ENCODE results near the gene PFN3. TPM values are rescaled to one million over a fixed set of nuclear protein-coding genes. Genes with fewer than 3 reads are reported as not detected.

PFN3 gene
- total RNA-seq, 3 donors from 2014 or later (not counting 1 experiment from before 2014, with no cell fraction given), result not detected

DNA sequence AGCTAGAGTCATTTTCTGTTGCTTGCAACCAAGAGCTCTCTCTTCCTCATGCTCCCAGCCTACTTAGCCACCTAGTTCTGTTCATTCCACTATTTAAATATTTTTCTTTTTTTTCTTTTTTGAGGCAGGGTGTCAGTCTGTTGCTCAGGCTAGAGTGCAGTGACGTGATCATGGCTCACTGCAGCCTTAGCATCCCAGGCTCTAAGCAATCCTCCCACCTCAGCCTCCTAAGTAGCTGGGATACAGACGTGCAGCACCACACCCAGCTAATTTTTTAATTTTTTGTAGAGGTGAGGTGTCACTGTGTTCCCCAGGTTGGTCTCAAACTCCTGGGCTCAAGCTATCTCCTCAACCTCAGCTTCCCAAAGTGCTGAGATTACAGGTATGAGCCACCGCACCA lies 14.0 kb upstream of the PFN3 start:
- intact Hi-C loops (cut with micrococcal nuclease), result no loop called here
- Mint-ChIP-seq H3K27ac (peak overlapping the region in 1 of 2 donors; percentile 16), H3K4me3 (no peak overlapping the region), H3K9me3 (no peaks in the 10 kb centered on the region), H3K4me1 (peaks cover 29 to 40% of the 10 kb centered on the region in 2 donors), H3K27me3 (ENCODE audit: low read depth in 2 of 2) (no peaks in the 10 kb centered on the region), H3K36me3 (no peaks in the 10 kb centered on the region)
- ATAC-seq (no peak), DNase-seq (no peak)
- Histone ChIP-seq H3K27me3 (ENCODE audit: control insufficient read depth, insufficient read depth, low read length) (no peaks in the 10 kb centered on the region), H3K9me3 (ENCODE audit: control insufficient read depth, insufficient read depth, low read length) (no peaks in the 10 kb centered on the region), H3K27ac (ENCODE audit: low read length) (no peak overlapping the region), H3K4me3 (ENCODE audit: low read length) (no peak overlapping the region), H3K4me1 (ENCODE audit: control insufficient read depth, insufficient read depth, low read length) (peaks cover 38% of the 10 kb centered on the region), H3K36me3 (ENCODE audit: control insufficient read depth, insufficient read depth, low read length) (no peaks in the 10 kb centered on the region)
- WGBS (ENCODE audit: insufficient coverage), result 100% methylated on average over 2 of the region's 3 CpGs
- TF ChIP-seq, protein P1, sequence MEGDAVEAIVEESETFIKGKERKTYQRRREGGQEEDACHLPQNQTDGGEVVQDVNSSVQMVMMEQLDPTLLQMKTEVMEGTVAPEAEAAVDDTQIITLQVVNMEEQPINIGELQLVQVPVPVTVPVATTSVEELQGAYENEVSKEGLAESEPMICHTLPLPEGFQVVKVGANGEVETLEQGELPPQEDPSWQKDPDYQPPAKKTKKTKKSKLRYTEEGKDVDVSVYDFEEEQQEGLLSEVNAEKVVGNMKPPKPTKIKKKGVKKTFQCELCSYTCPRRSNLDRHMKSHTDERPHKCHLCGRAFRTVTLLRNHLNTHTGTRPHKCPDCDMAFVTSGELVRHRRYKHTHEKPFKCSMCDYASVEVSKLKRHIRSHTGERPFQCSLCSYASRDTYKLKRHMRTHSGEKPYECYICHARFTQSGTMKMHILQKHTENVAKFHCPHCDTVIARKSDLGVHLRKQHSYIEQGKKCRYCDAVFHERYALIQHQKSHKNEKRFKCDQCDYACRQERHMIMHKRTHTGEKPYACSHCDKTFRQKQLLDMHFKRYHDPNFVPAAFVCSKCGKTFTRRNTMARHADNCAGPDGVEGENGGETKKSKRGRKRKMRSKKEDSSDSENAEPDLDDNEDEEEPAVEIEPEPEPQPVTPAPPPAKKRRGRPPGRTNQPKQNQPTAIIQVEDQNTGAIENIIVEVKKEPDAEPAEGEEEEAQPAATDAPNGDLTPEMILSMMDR (IDR thresholded peaks at IDR 0.05), result no peak

DNA sequence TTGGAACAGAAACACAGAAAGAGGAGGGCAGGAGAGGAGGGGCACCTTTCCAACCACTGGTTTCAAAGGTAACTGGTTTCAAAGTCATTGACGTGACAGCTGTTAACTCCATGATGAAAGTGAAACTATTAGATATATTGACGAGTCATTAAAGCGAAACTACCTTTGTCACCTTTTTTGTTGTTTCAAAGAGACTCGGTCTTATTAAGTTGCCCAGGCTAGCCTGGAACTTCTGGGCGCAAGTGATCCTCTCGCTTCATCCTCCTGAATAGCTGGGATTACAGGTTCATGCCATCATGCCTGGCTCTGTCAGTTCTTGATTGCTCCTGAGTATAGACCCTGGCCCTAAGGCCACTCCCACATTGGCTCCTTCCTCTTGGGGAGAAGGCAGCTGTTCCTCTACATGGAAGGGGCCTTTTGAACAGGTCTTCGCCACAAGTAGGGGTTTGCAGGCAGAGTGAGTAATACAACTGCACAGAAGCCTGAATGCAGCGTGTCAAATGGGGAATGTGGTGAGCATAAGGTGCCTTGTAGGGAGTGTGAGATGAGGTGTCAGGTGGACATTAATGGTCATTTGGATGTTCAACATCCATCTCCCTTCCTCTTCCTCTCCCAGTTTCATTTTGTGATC lies 12.3 kb upstream of the PFN3 start:
- no peak overlapping the region for H3K4me3 ChIP-seq (ENCODE audit: low read length)
- no peaks in the 10 kb centered on the region for H3K36me3 ChIP-seq (ENCODE audit: control insufficient read depth, insufficient read depth, low read length)
- no peaks in the 10 kb centered on the region for H3K9me3 Mint-ChIP-seq
- H3K27me3 ChIP-seq (ENCODE audit: control insufficient read depth, insufficient read depth, low read length), result no peaks in the 10 kb centered on the region
- H3K27me3 Mint-ChIP-seq (ENCODE audit: low read depth in 2 of 2), result no peaks in the 10 kb centered on the region
- TF ChIP-seq, protein P1 (IDR thresholded peaks at IDR 0.05), result no peak
- H3K4me1 Mint-ChIP-seq, result peaks cover 36 to 48% of the 10 kb centered on the region in 2 donors
- peak overlapping the region; percentile 65 for H3K4me3 Mint-ChIP-seq
- intact Hi-C loops (cut with micrococcal nuclease), result loop anchor here (1.0 kb wide), 1 partner anchor 14 kb away; the partner anchor contains the start of gene GRK6
- peak overlapping the region; percentile 78 to 80 for H3K27ac Mint-ChIP-seq
- H3K27ac ChIP-seq (ENCODE audit: low read length), result peak overlapping the region; percentile 0
- WGBS (ENCODE audit: insufficient coverage), result 64% methylated on average over 7 of the region's 8 CpGs
- peaks cover 43% of the 10 kb centered on the region for H3K4me1 ChIP-seq (ENCODE audit: control insufficient read depth, insufficient read depth, low read length)
- ATAC-seq (peak; percentile 61 to 69 (median 68)), DNase-seq (peak; percentile 17 to 77)
- no peaks in the 10 kb centered on the region for H3K9me3 ChIP-seq (ENCODE audit: control insufficient read depth, insufficient read depth, low read length)
- H3K36me3 Mint-ChIP-seq, result no peaks in the 10 kb centered on the region

DNA sequence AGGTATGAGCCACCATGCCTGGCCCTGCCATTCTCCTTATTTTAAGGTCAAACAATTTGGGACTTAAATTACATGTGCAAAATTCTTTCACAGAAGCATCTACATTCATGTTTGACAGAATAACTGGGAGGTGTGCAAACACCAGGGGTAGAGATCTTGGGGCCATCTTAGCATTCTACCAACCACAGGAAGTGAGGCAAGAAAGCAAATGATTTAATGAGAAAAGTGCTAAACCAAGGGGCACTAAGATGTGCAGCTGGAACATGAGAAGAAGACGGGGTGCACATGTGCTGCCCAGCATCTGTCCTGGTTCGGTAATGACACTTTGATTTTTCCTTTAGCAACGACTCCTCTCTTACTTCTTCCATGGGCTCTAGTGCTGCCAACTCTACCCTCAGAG lies 10.1 kb upstream of the PFN3 start:
- TF ChIP-seq, protein P1 (IDR thresholded peaks at IDR 0.05), result no peak
- H3K4me1 Mint-ChIP-seq, result peaks cover 50 to 65% of the 10 kb centered on the region in 2 donors
- ATAC-seq (peak; percentile 67 to 69 (median 68)), DNase-seq (peak in 1 of 2 donors; percentile 40)
- WGBS (ENCODE audit: insufficient coverage), result 36% methylated on average over 3 of the region's 3 CpGs
- peak overlapping the region; percentile 35 for H3K4me3 Mint-ChIP-seq
- H3K27ac ChIP-seq (ENCODE audit: low read length), result peak overlapping the region; percentile 62
- H3K9me3 ChIP-seq (ENCODE audit: control insufficient read depth, insufficient read depth, low read length), result no peaks in the 10 kb centered on the region
- no peaks in the 10 kb centered on the region for H3K36me3 Mint-ChIP-seq
- peak overlapping the region; percentile 80 to 81 for H3K27ac Mint-ChIP-seq
- H3K36me3 ChIP-seq (ENCODE audit: control insufficient read depth, insufficient read depth, low read length), result no peaks in the 10 kb centered on the region
- no peaks in the 10 kb centered on the region for H3K9me3 Mint-ChIP-seq
- no peak overlapping the region for H3K4me3 ChIP-seq (ENCODE audit: low read length)
- H3K27me3 ChIP-seq (ENCODE audit: control insufficient read depth, insufficient read depth, low read length), result no peaks in the 10 kb centered on the region
- H3K27me3 Mint-ChIP-seq (ENCODE audit: low read depth in 2 of 2), result no peaks in the 10 kb centered on the region
- intact Hi-C loops (cut with micrococcal nuclease), result no loop called here
- peaks cover 57% of the 10 kb centered on the region for H3K4me1 ChIP-seq (ENCODE audit: control insufficient read depth, insufficient read depth, low read length)
